A673 (cell line): Measurements from ENCODE around the gene LHFPL2. TPM values are rescaled to one million over a fixed set of nuclear protein-coding genes. Genes with fewer than 3 reads are reported as not detected.
A peak's percentile ranks its signal among the peaks of the same experiment; 100 is the strongest.

Source experiments
- BruUV-seq: library from RNA; stranded (reverse); fragments of 400-500 nt; replicated peaks from 2 replicates; lab custom pipeline; 2021; lab: Mats Ljungman, UMichigan
- CTCF ChIA-PET: fragments of 300-600 bp; sonication (Branson Sonifier 250); formaldehyde crosslinking; loops from one replicate; lab custom pipeline; 2022; ENCODE audit warnings: antibody characterized with exemption; lab: Charles Lee
- POLR2A ChIA-PET: fragments of 300-600 bp; sonication (Branson Sonifier 250); formaldehyde crosslinking; loops from one replicate; lab custom pipeline; 2022; ENCODE audit warnings: antibody characterized with exemption; ENCODE audit not compliant: low non-redundant PET; lab: Charles Lee
- DNase-seq: peaks from one replicate; pipeline ENCODE4 v3.0.0-alpha.2; 2015; ENCODE audit warnings: low spot score
- H3K27ac ChIP-seq: fragments of 200-600 bp; sonication (generic); 2 replicates; pipeline ENCODE4 v1.5.1; 2016; ENCODE audit warnings: mixed run types, low read depth, mild to moderate bottlenecking, mixed read lengths, antibody characterized with exemption, low read length; ENCODE audit not compliant: poor library complexity, severe bottlenecking
- H3K27me3 ChIP-seq: fragments of 200-600 bp; sonication (generic); replicated peaks from 2 replicates; pipeline ENCODE4 v1.6.1; 2017; ENCODE audit warnings: mixed run types, low read depth, mild to moderate bottlenecking, mixed read lengths, antibody characterized with exemption, low read length; ENCODE audit not compliant: insufficient read depth, poor library complexity
- H3K36me3 ChIP-seq: fragments of 200-600 bp; sonication (generic); 2 replicates; pipeline ENCODE4 v1.6.1; 2016; ENCODE audit warnings: mixed run types, mild to moderate bottlenecking, mixed read lengths, antibody characterized with exemption, low read length; ENCODE audit not compliant: insufficient read depth, poor library complexity, severe bottlenecking
- H3K4me1 ChIP-seq: fragments of 200-600 bp; sonication (generic); 2 replicates; pipeline ENCODE4 v1.6.1; 2017; ENCODE audit warnings: mixed run types, mild to moderate bottlenecking, mixed read lengths, antibody characterized with exemption, low read length; ENCODE audit not compliant: insufficient read depth, poor library complexity, severe bottlenecking
- H3K4me3 ChIP-seq: fragments of 200-600 bp; sonication (generic); 2 replicates; pipeline ENCODE4 v1.5.1; 2016; ENCODE audit warnings: low read depth, mixed run types, mild to moderate bottlenecking, mixed read lengths, low read length; ENCODE audit not compliant: poor library complexity, severe bottlenecking
- H3K9me3 ChIP-seq: fragments of 200-600 bp; sonication (generic); 2 replicates; pipeline ENCODE4 v1.6.1; 2016; ENCODE audit warnings: mixed run types, low read depth, mild to moderate bottlenecking, mixed read lengths, antibody characterized with exemption, low read length; ENCODE audit not compliant: poor library complexity, severe bottlenecking
- CTCF ChIP-seq: fragments of 300-800, 200-600 bp; sonication (generic); conservative IDR thresholded peaks from 2 replicates; pipeline ENCODE4 v1.5.1; 2017; ENCODE audit warnings: low read depth, mild to moderate bottlenecking, antibody characterized with exemption, low read length, moderate library complexity, mixed read lengths
- EZH2 ChIP-seq: fragments of 200-600 bp; sonication (generic); IDR thresholded peaks from 2 replicates; pipeline ENCODE4 v1.6.1; 2017; ENCODE audit warnings: borderline replicate concordance, low read depth, mild to moderate bottlenecking, mixed read lengths, antibody characterized with exemption, low read length; ENCODE audit not compliant: poor library complexity, severe bottlenecking
- intact Hi-C: fragments of 100-400 bp; cut with micrococcal nuclease; formaldehyde crosslinking; loops from one replicate; pipeline ENCODE4 v1.10.0; 2022; ENCODE audit not compliant: unreplicated experiment
- total RNA-seq: library from RNA; stranded (reverse); gene quantifications from 2 replicates; pipeline ENCODE4 v1.2.3, GENCODE V29; 2021

Gene LHFPL2
- total RNA-seq, 1 experiment from 2014 or later = 6.2 TPM

- ChIA-PET CTCF (no interaction called here), POLR2A (no interaction called here)
- no TSS peak for BruUV-seq
- H3K27ac ChIP-seq = no peak overlapping the region
- H3K4me3 ChIP-seq = no peak overlapping the region
- TF ChIP-seq CTCF (no peak), EZH2 (no peak)
- no peaks in the 10 kb centered on the region for H3K27me3 ChIP-seq
- no peaks in the 10 kb centered on the region for H3K36me3 ChIP-seq
- intact Hi-C loops = loop anchor here (10.0 kb wide), 1 partner anchor 430 kb away; no protein-coding TSS in a partner anchor
- no peaks in the 10 kb centered on the region for H3K4me1 ChIP-seq
- no peak for DNase-seq
- H3K9me3 ChIP-seq = no peaks in the 10 kb centered on the region
Observed at GRCh38 chr5:78534148-78534904, 114.2 kb downstream of the LHFPL2 start.

- TF ChIP-seq EZH2 (no peak), CTCF (0 out of 2 replicates have a peak, but pooled peaks have one; percentile 37)
- Histone ChIP-seq H3K27me3 (no peaks in the 10 kb centered on the region), H3K36me3 (no peaks in the 10 kb centered on the region), H3K9me3 (no peaks in the 10 kb centered on the region), H3K4me3 (no peak overlapping the region), H3K27ac (no peak overlapping the region), H3K4me1 (no peaks in the 10 kb centered on the region)
- intact Hi-C loops = loop anchor here (10.0 kb wide), 1 partner anchor 431 kb away; no protein-coding TSS in a partner anchor
- ChIA-PET POLR2A (no interaction called here), CTCF (no interaction called here)
- no TSS peak for BruUV-seq
- no peak for DNase-seq
Observed at GRCh38 chr5:78533356-78533755, 115.2 kb downstream of the LHFPL2 start.

- no peak for TF ChIP-seq CTCF
- TF ChIP-seq EZH2 = no peak
- Histone ChIP-seq H3K27me3 (no peaks in the 10 kb centered on the region), H3K4me3 (no peak overlapping the region), H3K27ac (no peak overlapping the region), H3K4me1 (no peaks in the 10 kb centered on the region), H3K36me3 (no peaks in the 10 kb centered on the region), H3K9me3 (no peaks in the 10 kb centered on the region)
- ChIA-PET POLR2A (no interaction called here), CTCF (no interaction called here)
- BruUV-seq = no TSS peak
- DNase-seq = peak; percentile 5
- intact Hi-C loops = loop anchor here (10.0 kb wide), 1 partner anchor 434 kb away; no protein-coding TSS in a partner anchor
Observed at GRCh38 chr5:78530342-78531096, 118.1 kb downstream of the LHFPL2 start.
